ENCODE results near the gene EFL1. TPM values are rescaled to one million over a fixed set of nuclear protein-coding genes. Genes with fewer than 3 reads are reported as not detected.

The EFL1 gene
- total RNA-seq, 1 experiment from 2014 or later = 17.2 TPM

DNA sequence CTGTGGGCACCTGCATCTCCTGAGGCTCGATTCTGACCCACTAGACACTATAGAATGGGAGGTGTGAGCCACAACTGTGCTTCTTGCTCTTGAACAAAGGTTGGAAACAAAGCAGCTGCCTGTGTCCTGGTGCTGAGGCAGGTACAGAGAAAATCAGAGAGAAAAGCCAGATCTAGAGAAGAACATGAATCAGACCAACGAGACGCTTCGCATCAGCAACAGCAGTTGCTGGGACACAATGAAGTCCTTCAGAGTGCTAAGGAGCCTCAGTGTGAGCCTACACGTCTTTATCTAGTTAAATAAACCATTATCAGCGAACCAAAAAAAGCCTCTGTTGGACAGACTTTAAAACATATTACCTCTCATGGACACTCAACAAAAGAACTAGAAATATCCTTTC lies 130.4 kb downstream of the EFL1 start:
- Histone ChIP-seq H2AFZ (no peak overlapping the region), H4K20me1 (ENCODE audit: insufficient read depth) (no peaks in the 10 kb centered on the region; the same call in 1 of the 2 replicates), H3K4me3 (no peak overlapping the region), H3K9me2 (ENCODE audit: insufficient read depth) (no peaks in the 10 kb centered on the region), H3K27ac (no peak overlapping the region), H3K36me3 (ENCODE audit: low read depth) (peaks cover 4% of the 10 kb centered on the region; the same call in 1 of the 2 replicates), H3K79me2 (ENCODE audit: low read depth) (no peaks in the 10 kb centered on the region), H3F3A (ENCODE audit: insufficient read depth, low read depth) (no peaks in the 10 kb centered on the region), H3K27me3 (ENCODE audit: insufficient read depth, low read depth) (no peaks in the 10 kb centered on the region), H3K9me3 (ENCODE audit: insufficient read depth, low read depth) (no peaks in the 10 kb centered on the region), H3K4me1 (replicated peaks; ENCODE audit: insufficient read depth) (no peaks in the 10 kb centered on the region), H3K4me2 (no peak overlapping the region)
- ChIA-PET POLR2A (ENCODE audit: unreplicated experiment) (no interaction called here), CTCF (no interaction called here)
- intact Hi-C loops (cut with micrococcal nuclease; ENCODE audit: unreplicated experiment) = no loop called here
- no peak for DNase-seq
- TF ChIP-seq EZH2 (IDR thresholded peaks at IDR 0.05; ENCODE audit: low read depth) = no peak
- TF ChIP-seq, protein P1, sequence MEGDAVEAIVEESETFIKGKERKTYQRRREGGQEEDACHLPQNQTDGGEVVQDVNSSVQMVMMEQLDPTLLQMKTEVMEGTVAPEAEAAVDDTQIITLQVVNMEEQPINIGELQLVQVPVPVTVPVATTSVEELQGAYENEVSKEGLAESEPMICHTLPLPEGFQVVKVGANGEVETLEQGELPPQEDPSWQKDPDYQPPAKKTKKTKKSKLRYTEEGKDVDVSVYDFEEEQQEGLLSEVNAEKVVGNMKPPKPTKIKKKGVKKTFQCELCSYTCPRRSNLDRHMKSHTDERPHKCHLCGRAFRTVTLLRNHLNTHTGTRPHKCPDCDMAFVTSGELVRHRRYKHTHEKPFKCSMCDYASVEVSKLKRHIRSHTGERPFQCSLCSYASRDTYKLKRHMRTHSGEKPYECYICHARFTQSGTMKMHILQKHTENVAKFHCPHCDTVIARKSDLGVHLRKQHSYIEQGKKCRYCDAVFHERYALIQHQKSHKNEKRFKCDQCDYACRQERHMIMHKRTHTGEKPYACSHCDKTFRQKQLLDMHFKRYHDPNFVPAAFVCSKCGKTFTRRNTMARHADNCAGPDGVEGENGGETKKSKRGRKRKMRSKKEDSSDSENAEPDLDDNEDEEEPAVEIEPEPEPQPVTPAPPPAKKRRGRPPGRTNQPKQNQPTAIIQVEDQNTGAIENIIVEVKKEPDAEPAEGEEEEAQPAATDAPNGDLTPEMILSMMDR (conservative IDR thresholded peaks at IDR 0.05) = no peak
- no TSS peak for BruUV-seq (replicated peaks)

DNA sequence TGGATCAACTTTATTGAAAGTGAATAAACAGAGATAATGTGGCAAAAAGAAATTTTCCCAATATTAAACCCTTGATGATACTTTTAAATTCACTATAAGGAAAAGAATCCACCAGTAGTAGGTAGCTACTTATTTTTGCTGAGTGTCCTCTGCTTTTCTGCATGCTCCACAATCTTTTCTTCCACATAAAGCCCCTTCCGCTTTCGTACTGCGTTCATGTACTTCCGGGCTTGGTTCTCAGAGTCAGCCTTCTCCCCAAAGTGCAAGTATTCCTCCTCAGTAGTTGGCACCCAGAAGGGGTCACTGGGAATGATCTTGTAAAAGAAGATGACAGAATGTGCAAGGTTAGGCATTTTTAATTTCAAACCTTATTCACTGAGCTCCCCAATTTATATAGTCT lies 132.3 kb downstream of the EFL1 start:
- Histone ChIP-seq H3K36me3 (ENCODE audit: low read depth) (peaks cover 4% of the 10 kb centered on the region; the same call in 1 of the 2 replicates), H3K79me2 (ENCODE audit: low read depth) (no peaks in the 10 kb centered on the region), H2AFZ (no peak overlapping the region), H4K20me1 (ENCODE audit: insufficient read depth) (no peaks in the 10 kb centered on the region; the same call in 1 of the 2 replicates), H3K9me2 (ENCODE audit: insufficient read depth) (no peaks in the 10 kb centered on the region), H3K27ac (no peak overlapping the region), H3K4me3 (no peak overlapping the region), H3K27me3 (ENCODE audit: insufficient read depth, low read depth) (no peaks in the 10 kb centered on the region), H3K4me2 (no peak overlapping the region), H3K4me1 (replicated peaks; ENCODE audit: insufficient read depth) (no peaks in the 10 kb centered on the region), H3K9me3 (ENCODE audit: insufficient read depth, low read depth) (no peaks in the 10 kb centered on the region), H3F3A (ENCODE audit: insufficient read depth, low read depth) (no peaks in the 10 kb centered on the region)
- DNase-seq = no peak
- BruUV-seq (replicated peaks) = no TSS peak
- CTCF ChIA-PET = no interaction called here
- POLR2A ChIA-PET (ENCODE audit: unreplicated experiment) = no interaction called here
- intact Hi-C loops (cut with micrococcal nuclease; ENCODE audit: unreplicated experiment) = no loop called here
- TF ChIP-seq EZH2 (IDR thresholded peaks at IDR 0.05; ENCODE audit: low read depth) = no peak

DNA sequence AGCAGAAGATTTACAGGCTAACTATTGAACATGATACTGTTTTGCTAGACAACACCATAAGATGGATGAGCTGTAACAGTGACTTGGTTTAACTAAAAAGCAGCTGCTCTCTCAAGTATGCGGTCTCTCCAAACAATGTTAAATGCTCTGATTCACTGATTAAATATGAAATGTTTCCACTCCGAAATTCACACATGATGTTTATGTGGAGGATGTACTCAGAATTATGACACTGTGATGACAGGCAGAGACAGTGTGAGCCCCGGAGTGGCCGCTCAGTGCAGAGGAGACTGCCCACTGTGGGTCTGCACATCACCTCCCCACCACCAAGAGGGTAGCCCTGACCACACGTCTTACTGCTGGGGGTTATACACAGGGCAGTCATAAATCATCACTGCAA lies 132.8 kb downstream of the EFL1 start:
- TF ChIP-seq, protein P1 (conservative IDR thresholded peaks at IDR 0.05) = no peak
- no peak for TF ChIP-seq EZH2 (IDR thresholded peaks at IDR 0.05; ENCODE audit: low read depth)
- H3K27me3 ChIP-seq (ENCODE audit: insufficient read depth, low read depth) = no peaks in the 10 kb centered on the region
- ChIA-PET POLR2A (ENCODE audit: unreplicated experiment) (no interaction called here), CTCF (no interaction called here)
- BruUV-seq (replicated peaks) = no TSS peak
- H3K4me2 ChIP-seq = no peak overlapping the region
- H3K79me2 ChIP-seq (ENCODE audit: low read depth) = no peaks in the 10 kb centered on the region
- H4K20me1 ChIP-seq (ENCODE audit: insufficient read depth) = no peaks in the 10 kb centered on the region; the same call in 1 of the 2 replicates
- intact Hi-C loops (cut with micrococcal nuclease; ENCODE audit: unreplicated experiment) = no loop called here
- H3K27ac ChIP-seq = no peak overlapping the region
- H3K9me3 ChIP-seq (ENCODE audit: insufficient read depth, low read depth) = no peaks in the 10 kb centered on the region
- H3K4me3 ChIP-seq = no peak overlapping the region
- H3K36me3 ChIP-seq (ENCODE audit: low read depth) = peaks cover 4% of the 10 kb centered on the region; the same call in 1 of the 2 replicates
- H3K4me1 ChIP-seq (replicated peaks; ENCODE audit: insufficient read depth) = no peaks in the 10 kb centered on the region
- H3K9me2 ChIP-seq (ENCODE audit: insufficient read depth) = no peaks in the 10 kb centered on the region
- no peak for DNase-seq
- H3F3A ChIP-seq (ENCODE audit: insufficient read depth, low read depth) = no peaks in the 10 kb centered on the region
- no peak overlapping the region for H2AFZ ChIP-seq

DNA sequence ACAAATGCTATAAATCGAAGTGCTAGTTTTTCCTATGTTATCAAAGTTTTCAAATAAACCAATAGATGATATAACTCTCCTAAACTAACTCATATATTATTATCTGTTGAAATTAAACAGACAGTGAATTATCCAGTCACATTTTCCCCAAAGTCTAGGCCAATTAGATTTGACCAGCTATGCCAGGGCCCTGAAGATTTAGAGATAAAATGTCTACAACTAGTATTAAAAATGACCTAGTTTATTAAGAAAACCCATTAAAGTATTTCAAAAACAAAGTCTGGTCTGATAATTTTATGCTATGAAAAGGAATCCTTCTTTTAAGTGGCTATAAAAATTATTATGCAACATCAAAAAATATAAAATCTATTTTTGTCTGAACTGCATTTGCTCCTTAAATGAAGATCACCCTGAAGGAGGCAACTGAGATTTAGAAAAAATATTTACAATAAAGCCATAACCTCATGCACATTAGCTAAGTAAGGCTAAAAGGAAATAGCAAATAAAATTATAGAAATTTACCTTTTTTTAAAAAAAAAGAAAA lies 133.3 kb downstream of the EFL1 start:
- H3K9me3 ChIP-seq (ENCODE audit: insufficient read depth, low read depth) = no peaks in the 10 kb centered on the region
- no peaks in the 10 kb centered on the region for H3K79me2 ChIP-seq (ENCODE audit: low read depth)
- no TSS peak for BruUV-seq (replicated peaks)
- H3K9me2 ChIP-seq (ENCODE audit: insufficient read depth) = no peaks in the 10 kb centered on the region
- peaks cover 4% of the 10 kb centered on the region; the same call in 1 of the 2 replicates for H3K36me3 ChIP-seq (ENCODE audit: low read depth)
- no peaks in the 10 kb centered on the region; the same call in 1 of the 2 replicates for H4K20me1 ChIP-seq (ENCODE audit: insufficient read depth)
- H3K4me1 ChIP-seq (replicated peaks; ENCODE audit: insufficient read depth) = no peaks in the 10 kb centered on the region
- H3K27me3 ChIP-seq (ENCODE audit: insufficient read depth, low read depth) = no peaks in the 10 kb centered on the region
- H3K4me2 ChIP-seq = no peak overlapping the region
- H2AFZ ChIP-seq = no peak overlapping the region
- DNase-seq = no peak
- intact Hi-C loops (cut with micrococcal nuclease; ENCODE audit: unreplicated experiment) = no loop called here
- ChIA-PET POLR2A (ENCODE audit: unreplicated experiment) (no interaction called here), CTCF (no interaction called here)
- no peak overlapping the region for H3K4me3 ChIP-seq
- TF ChIP-seq, protein P1 (conservative IDR thresholded peaks at IDR 0.05) = no peak
- TF ChIP-seq EZH2 (IDR thresholded peaks at IDR 0.05; ENCODE audit: low read depth) = no peak
- H3F3A ChIP-seq (ENCODE audit: insufficient read depth, low read depth) = no peaks in the 10 kb centered on the region
- no peak overlapping the region for H3K27ac ChIP-seq
